NCI-H2107 treated with DMSO at 0.1 percent for 48 hours (cell line): ENCODE results near the gene KLF5.
"Not testable (repeated sequence)": the region's sequence is repeated elsewhere in the genome, so short reads cannot be mapped to it uniquely, and the experiment has no call there.

ENCODE experiments used
- DNase-seq: peaks from one replicate; lab custom pipeline; 2025; ENCODE audit not compliant: unreplicated experiment; lab: John Stamatoyannopoulos, UW

The KLF5 gene

GRCh38 chr13:73058736-73059459 is at the start of gene KLF5:
TSS of gene KLF5 (plus strand) at chr13:73059005. CDS start at chr13:73059328, 323 bp downstream.
- peak; percentile 78 for DNase-seq

- no peak for DNase-seq
Observed at GRCh38 chr13:73011751-73012150, 47.1 kb upstream of the KLF5 start.

- DNase-seq, result no peak
Observed at GRCh38 chr13:73015805-73016204, 43.0 kb upstream of the KLF5 start.

- no peak for DNase-seq
Observed at GRCh38 chr13:73018336-73018735, 40.5 kb upstream of the KLF5 start.

- DNase-seq, result no peak
Observed at GRCh38 chr13:73025217-73026012, 33.4 kb upstream of the KLF5 start.

- no peak for DNase-seq
Observed at GRCh38 chr13:73034901-73035300, 23.9 kb upstream of the KLF5 start.

GRCh38 chr13:73035660-73036059 is 23.1 kb upstream of the KLF5 start:
- no peak for DNase-seq

GRCh38 chr13:73036566-73036965 is 22.2 kb upstream of the KLF5 start:
- no peak for DNase-seq

GRCh38 chr13:73038064-73038463 is 20.7 kb upstream of the KLF5 start:
- no peak for DNase-seq

- DNase-seq, result no peak
Observed at GRCh38 chr13:73039201-73040108, 19.4 kb upstream of the KLF5 start.

GRCh38 chr13:73040484-73040883 is 18.3 kb upstream of the KLF5 start:
- DNase-seq, result no peak

- DNase-seq, result no peak
Observed at GRCh38 chr13:73040968-73041596, 17.7 kb upstream of the KLF5 start.

- DNase-seq, result no peak
Observed at GRCh38 chr13:73045031-73045430, 13.8 kb upstream of the KLF5 start.

GRCh38 chr13:73048615-73049014 is 10.2 kb upstream of the KLF5 start:
- not testable (repeated sequence) for DNase-seq

GRCh38 chr13:73054712-73055111 is 4.1 kb upstream of the KLF5 start:
- no peak for DNase-seq

- no peak for DNase-seq
Observed at GRCh38 chr13:73055813-73056564, 2.8 kb upstream of the KLF5 start.

GRCh38 chr13:73056565-73056962 is 2.2 kb upstream of the KLF5 start:
- DNase-seq, result no peak

- no peak for DNase-seq
Observed at GRCh38 chr13:73057284-73058063, 1.3 kb upstream of the KLF5 start.

- no peak for DNase-seq
Observed at GRCh38 chr13:73058064-73058313, 816 bp upstream of the KLF5 start.

GRCh38 chr13:73058432-73058735 is 421 bp upstream of the KLF5 start:
- DNase-seq, result no peak
